Measurements from ENCODE around the gene HMCN2.

Gene HMCN2

DNA sequence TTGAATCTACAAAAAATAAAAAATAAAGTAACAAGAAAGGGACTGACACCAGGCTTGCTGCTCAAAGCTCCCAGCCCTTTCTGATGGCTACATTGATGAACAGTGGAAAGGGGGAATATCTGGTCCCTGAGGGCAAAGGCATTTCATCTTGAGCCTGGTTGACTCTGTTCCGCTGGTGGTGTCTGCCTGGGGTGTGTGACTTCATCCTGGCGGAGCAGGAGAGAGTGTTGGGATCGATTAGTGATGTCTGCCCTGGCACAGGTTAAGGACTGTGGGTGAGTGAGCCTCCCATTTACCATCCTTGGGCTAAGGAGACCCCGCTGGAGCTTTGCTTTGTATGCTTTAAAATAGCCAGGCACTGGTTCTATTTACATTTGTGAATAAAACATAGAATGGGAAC is 122.3 kb downstream of the HMCN2 start:
- no peak overlapping the region for H3K9ac ChIP-seq (ENCODE audit: low read length)
- H3K27ac ChIP-seq (ENCODE audit: low read length) = no peak overlapping the region
- no peaks in the 10 kb centered on the region for H3K4me1 ChIP-seq (ENCODE audit: low read length)
- no peaks in the 10 kb centered on the region for H3K9me3 ChIP-seq (replicated peaks; ENCODE audit: insufficient read depth, low read length)
- no peaks in the 10 kb centered on the region for H3F3A ChIP-seq (ENCODE audit: insufficient read depth, low read length)
- H3K9me2 ChIP-seq (replicated peaks; ENCODE audit: insufficient read depth, low read length) = no peaks in the 10 kb centered on the region
- H3K27me3 ChIP-seq (replicated peaks; ENCODE audit: insufficient read depth, low read length) = peaks cover 97% of the 10 kb centered on the region
- no peak overlapping the region for H3K4me2 ChIP-seq (ENCODE audit: low read depth, low read length)
- DNase-seq = no peak
- TF ChIP-seq EZH2 (optimal IDR thresholded peaks at IDR 0.05; ENCODE audit: low read depth, low read length) = no peak
- no peak overlapping the region for H2AFZ ChIP-seq (ENCODE audit: low read length)
- no peaks in the 10 kb centered on the region for H3K79me2 ChIP-seq (ENCODE audit: low read length)
- no peaks in the 10 kb centered on the region for H3K36me3 ChIP-seq (replicated peaks; ENCODE audit: insufficient read depth, low read length)
- H3K4me3 ChIP-seq (ENCODE audit: low read length) = no peak overlapping the region
- H4K20me1 ChIP-seq (ENCODE audit: insufficient read depth, low read length) = no peaks in the 10 kb centered on the region

DNA sequence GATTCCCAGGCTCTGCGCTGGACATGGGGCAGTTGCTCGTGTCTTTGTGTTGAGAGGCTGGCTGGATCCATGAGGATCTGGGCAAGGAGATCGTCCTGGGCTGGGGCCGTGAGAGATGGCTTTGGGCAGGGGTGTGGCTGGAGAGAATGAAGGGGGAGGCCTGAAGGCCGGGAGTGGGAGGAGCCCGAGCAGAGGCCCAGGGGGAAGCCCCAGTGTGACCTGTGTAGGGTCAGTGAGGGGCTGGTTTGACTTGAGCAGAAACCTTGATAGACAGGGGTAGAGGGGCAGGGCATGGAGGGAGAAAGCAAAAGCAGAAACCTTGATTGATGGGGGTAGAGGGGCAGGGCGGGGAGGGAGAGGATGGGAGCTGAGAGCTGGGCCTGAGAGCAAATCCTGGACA is 124.8 kb downstream of the HMCN2 start:
- H3K9me2 ChIP-seq (replicated peaks; ENCODE audit: insufficient read depth, low read length) = no peaks in the 10 kb centered on the region
- H3F3A ChIP-seq (ENCODE audit: insufficient read depth, low read length) = no peaks in the 10 kb centered on the region
- no peak for DNase-seq
- H3K4me3 ChIP-seq (ENCODE audit: low read length) = no peak overlapping the region
- H2AFZ ChIP-seq (ENCODE audit: low read length) = no peak overlapping the region
- TF ChIP-seq, protein P1, sequence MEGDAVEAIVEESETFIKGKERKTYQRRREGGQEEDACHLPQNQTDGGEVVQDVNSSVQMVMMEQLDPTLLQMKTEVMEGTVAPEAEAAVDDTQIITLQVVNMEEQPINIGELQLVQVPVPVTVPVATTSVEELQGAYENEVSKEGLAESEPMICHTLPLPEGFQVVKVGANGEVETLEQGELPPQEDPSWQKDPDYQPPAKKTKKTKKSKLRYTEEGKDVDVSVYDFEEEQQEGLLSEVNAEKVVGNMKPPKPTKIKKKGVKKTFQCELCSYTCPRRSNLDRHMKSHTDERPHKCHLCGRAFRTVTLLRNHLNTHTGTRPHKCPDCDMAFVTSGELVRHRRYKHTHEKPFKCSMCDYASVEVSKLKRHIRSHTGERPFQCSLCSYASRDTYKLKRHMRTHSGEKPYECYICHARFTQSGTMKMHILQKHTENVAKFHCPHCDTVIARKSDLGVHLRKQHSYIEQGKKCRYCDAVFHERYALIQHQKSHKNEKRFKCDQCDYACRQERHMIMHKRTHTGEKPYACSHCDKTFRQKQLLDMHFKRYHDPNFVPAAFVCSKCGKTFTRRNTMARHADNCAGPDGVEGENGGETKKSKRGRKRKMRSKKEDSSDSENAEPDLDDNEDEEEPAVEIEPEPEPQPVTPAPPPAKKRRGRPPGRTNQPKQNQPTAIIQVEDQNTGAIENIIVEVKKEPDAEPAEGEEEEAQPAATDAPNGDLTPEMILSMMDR (IDR thresholded peaks at IDR 0.05; ENCODE audit: low read length) = no peak
- TF ChIP-seq EZH2phosphoT487 (IDR thresholded peaks at IDR 0.05; ENCODE audit: low read length) (no peak), EZH2 (optimal IDR thresholded peaks at IDR 0.05; ENCODE audit: low read depth, low read length) (no peak)
- H3K27ac ChIP-seq (ENCODE audit: low read length) = no peak overlapping the region
- no peak overlapping the region for H3K9ac ChIP-seq (ENCODE audit: low read length)
- H3K79me2 ChIP-seq (ENCODE audit: low read length) = no peaks in the 10 kb centered on the region
- H3K36me3 ChIP-seq (replicated peaks; ENCODE audit: insufficient read depth, low read length) = no peaks in the 10 kb centered on the region
- H3K4me2 ChIP-seq (ENCODE audit: low read depth, low read length) = no peak overlapping the region
- H3K9me3 ChIP-seq (replicated peaks; ENCODE audit: insufficient read depth, low read length) = no peaks in the 10 kb centered on the region
- no peaks in the 10 kb centered on the region for H4K20me1 ChIP-seq (ENCODE audit: insufficient read depth, low read length)
- peaks cover 95% of the 10 kb centered on the region for H3K27me3 ChIP-seq (replicated peaks; ENCODE audit: insufficient read depth, low read length)
- no peaks in the 10 kb centered on the region for H3K4me1 ChIP-seq (ENCODE audit: low read length)

DNA sequence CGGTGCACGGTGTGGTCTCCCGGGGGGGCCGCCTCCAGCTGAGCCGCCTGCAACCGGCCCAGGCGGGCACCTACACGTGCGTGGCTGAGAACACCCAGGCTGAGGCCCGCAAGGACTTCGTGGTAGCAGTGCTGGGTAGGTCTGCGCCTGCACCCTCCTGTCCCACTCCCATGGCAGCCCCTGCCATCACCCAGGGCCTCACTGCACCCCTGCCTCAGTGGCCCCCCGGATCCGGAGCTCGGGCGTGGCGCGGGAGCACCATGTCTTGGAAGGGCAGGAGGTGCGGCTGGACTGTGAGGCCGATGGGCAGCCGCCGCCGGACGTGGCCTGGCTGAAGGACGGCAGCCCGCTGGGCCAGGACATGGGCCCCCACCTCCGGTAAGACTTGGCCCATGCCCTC is 125.4 kb downstream of the HMCN2 start:
- no peak for DNase-seq
- H3K9me2 ChIP-seq (replicated peaks; ENCODE audit: insufficient read depth, low read length) = no peaks in the 10 kb centered on the region
- TF ChIP-seq EZH2 (optimal IDR thresholded peaks at IDR 0.05; ENCODE audit: low read depth, low read length) = no peak
- TF ChIP-seq, protein P1 (IDR thresholded peaks at IDR 0.05; ENCODE audit: low read length) = no peak
- no peak for TF ChIP-seq EZH2phosphoT487 (IDR thresholded peaks at IDR 0.05; ENCODE audit: low read length)
- H3K79me2 ChIP-seq (ENCODE audit: low read length) = no peaks in the 10 kb centered on the region
- H3K36me3 ChIP-seq (replicated peaks; ENCODE audit: insufficient read depth, low read length) = no peaks in the 10 kb centered on the region
- peaks cover 92% of the 10 kb centered on the region for H3K27me3 ChIP-seq (replicated peaks; ENCODE audit: insufficient read depth, low read length)
- no peak overlapping the region for H3K9ac ChIP-seq (ENCODE audit: low read length)
- H3K4me2 ChIP-seq (ENCODE audit: low read depth, low read length) = no peak overlapping the region
- H2AFZ ChIP-seq (ENCODE audit: low read length) = no peak overlapping the region
- H3K27ac ChIP-seq (ENCODE audit: low read length) = no peak overlapping the region
- no peak overlapping the region for H3K4me3 ChIP-seq (ENCODE audit: low read length)
- no peaks in the 10 kb centered on the region for H3F3A ChIP-seq (ENCODE audit: insufficient read depth, low read length)
- no peaks in the 10 kb centered on the region for H3K4me1 ChIP-seq (ENCODE audit: low read length)
- no peaks in the 10 kb centered on the region for H3K9me3 ChIP-seq (replicated peaks; ENCODE audit: insufficient read depth, low read length)
- no peaks in the 10 kb centered on the region for H4K20me1 ChIP-seq (ENCODE audit: insufficient read depth, low read length)

DNA sequence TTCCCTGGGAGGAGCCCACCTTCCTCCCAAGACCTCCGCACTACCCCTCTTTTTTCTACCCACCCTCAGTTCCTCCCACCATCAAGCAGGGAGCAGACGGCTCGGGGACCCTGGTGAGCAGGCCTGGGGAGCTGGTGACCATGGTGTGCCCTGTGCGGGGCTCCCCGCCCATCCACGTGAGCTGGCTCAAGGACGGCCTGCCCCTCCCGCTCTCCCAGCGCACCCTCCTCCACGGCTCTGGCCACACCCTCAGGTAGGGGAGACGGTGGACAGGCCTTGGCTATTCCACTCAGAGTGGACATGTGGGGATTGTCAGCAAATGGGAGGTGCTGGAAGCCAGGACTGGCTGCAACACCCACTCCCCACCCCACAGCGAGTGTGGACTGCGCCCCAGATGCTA is 126.3 kb downstream of the HMCN2 start:
- H2AFZ ChIP-seq (ENCODE audit: low read length) = no peak overlapping the region
- H3K79me2 ChIP-seq (ENCODE audit: low read length) = no peaks in the 10 kb centered on the region
- no peak overlapping the region for H3K9ac ChIP-seq (ENCODE audit: low read length)
- H3K27ac ChIP-seq (ENCODE audit: low read length) = no peak overlapping the region
- H3K36me3 ChIP-seq (replicated peaks; ENCODE audit: insufficient read depth, low read length) = no peaks in the 10 kb centered on the region
- TF ChIP-seq EZH2 (optimal IDR thresholded peaks at IDR 0.05; ENCODE audit: low read depth, low read length) = no peak
- TF ChIP-seq EZH2phosphoT487 (IDR thresholded peaks at IDR 0.05; ENCODE audit: low read length) = no peak
- TF ChIP-seq, protein P1 (IDR thresholded peaks at IDR 0.05; ENCODE audit: low read length) = no peak
- no peak for DNase-seq
- H3K9me2 ChIP-seq (replicated peaks; ENCODE audit: insufficient read depth, low read length) = no peaks in the 10 kb centered on the region
- H3F3A ChIP-seq (ENCODE audit: insufficient read depth, low read length) = no peaks in the 10 kb centered on the region
- no peaks in the 10 kb centered on the region for H3K4me1 ChIP-seq (ENCODE audit: low read length)
- peaks cover 92% of the 10 kb centered on the region for H3K27me3 ChIP-seq (replicated peaks; ENCODE audit: insufficient read depth, low read length)
- no peak overlapping the region for H3K4me3 ChIP-seq (ENCODE audit: low read length)
- no peak overlapping the region for H3K4me2 ChIP-seq (ENCODE audit: low read depth, low read length)
- no peaks in the 10 kb centered on the region for H3K9me3 ChIP-seq (replicated peaks; ENCODE audit: insufficient read depth, low read length)
- no peaks in the 10 kb centered on the region for H4K20me1 ChIP-seq (ENCODE audit: insufficient read depth, low read length)
